Suprapubic skin (tissue), 4 donors: Measurements from ENCODE around the gene TNFRSF1A. TPM values are rescaled to one million over a fixed set of nuclear protein-coding genes. Genes with fewer than 3 reads are reported as not detected.

ENCODE experiments used
- DNase-seq, 2 donors: peaks; one replicate each; pipeline ENCODE4 v3.0.0-alpha.2; 2019; ENCODE audit warnings: low spot score in 2 of 2
- H3K27ac ChIP-seq: fragments of 200-600 bp; sonication (generic); one replicate; pipeline ENCODE4 v1.5.1; 2019
- H3K27me3 ChIP-seq: fragments of 200-600 bp; sonication (generic); one replicate; pipeline ENCODE4 v1.5.1; 2019
- H3K36me3 ChIP-seq: fragments of 200-600 bp; sonication (generic); one replicate; pipeline ENCODE4 v1.5.1; 2019
- H3K4me1 ChIP-seq: fragments of 200-600 bp; sonication (generic); one replicate; pipeline ENCODE4 v1.5.1; 2019
- H3K4me3 ChIP-seq: fragments of 200-600 bp; sonication (generic); one replicate; pipeline ENCODE4 v1.5.1; 2019; ENCODE audit warnings: mild to moderate bottlenecking
- H3K9me3 ChIP-seq: fragments of 200-600 bp; sonication (generic); one replicate; pipeline ENCODE4 v1.5.1; 2019
- CTCF ChIP-seq, 2 donors: fragments of 200-600 bp in 1 of 2; fragments of 450-650 bp in 1 of 2; sonication (generic) in 1 of 2; IDR thresholded peaks; one replicate each; pipeline ENCODE4 v1.5.1; 2016 to 2019; ENCODE audit warnings: antibody characterized with exemption in 2 of 2, mild to moderate bottlenecking in 1 of 2, moderate library complexity in 1 of 2
- EP300 ChIP-seq: sonication (generic); formaldehyde crosslinking; IDR thresholded peaks from one replicate; pipeline ENCODE4 v1.6.1; 2017; ENCODE audit warnings: antibody characterized with exemption
- POLR2A ChIP-seq, 2 donors: fragments of 450-650 bp; IDR thresholded peaks; one replicate each; pipeline ENCODE4 v1.6.1; 2017; ENCODE audit warnings: antibody characterized with exemption in 2 of 2, mild to moderate bottlenecking in 2 of 2, moderate library complexity in 2 of 2
- POLR2AphosphoS5 ChIP-seq, 3 donors: sonication (generic); formaldehyde crosslinking; IDR thresholded peaks; one replicate each; pipeline ENCODE4 v1.6.1; 2017; ENCODE audit warnings: antibody characterized with exemption in 3 of 3
- WGBS: methylation state at CpG from one replicate; pipeline ENCODE4 v1.1.5; 2018; 5-methylcytosine and 5-hydroxymethylcytosine counted together
- total RNA-seq, 4 donors: library from RNA; depleted of rRNA; stranded (reverse); fragments of >200 nt; gene quantifications; one replicate each; pipeline ENCODE4 v1.1.0, GENCODE V29; 2016

TNFRSF1A gene
- total RNA-seq, 4 donors from 2014 or later = 276 to 352 (median 281) TPM

DNA sequence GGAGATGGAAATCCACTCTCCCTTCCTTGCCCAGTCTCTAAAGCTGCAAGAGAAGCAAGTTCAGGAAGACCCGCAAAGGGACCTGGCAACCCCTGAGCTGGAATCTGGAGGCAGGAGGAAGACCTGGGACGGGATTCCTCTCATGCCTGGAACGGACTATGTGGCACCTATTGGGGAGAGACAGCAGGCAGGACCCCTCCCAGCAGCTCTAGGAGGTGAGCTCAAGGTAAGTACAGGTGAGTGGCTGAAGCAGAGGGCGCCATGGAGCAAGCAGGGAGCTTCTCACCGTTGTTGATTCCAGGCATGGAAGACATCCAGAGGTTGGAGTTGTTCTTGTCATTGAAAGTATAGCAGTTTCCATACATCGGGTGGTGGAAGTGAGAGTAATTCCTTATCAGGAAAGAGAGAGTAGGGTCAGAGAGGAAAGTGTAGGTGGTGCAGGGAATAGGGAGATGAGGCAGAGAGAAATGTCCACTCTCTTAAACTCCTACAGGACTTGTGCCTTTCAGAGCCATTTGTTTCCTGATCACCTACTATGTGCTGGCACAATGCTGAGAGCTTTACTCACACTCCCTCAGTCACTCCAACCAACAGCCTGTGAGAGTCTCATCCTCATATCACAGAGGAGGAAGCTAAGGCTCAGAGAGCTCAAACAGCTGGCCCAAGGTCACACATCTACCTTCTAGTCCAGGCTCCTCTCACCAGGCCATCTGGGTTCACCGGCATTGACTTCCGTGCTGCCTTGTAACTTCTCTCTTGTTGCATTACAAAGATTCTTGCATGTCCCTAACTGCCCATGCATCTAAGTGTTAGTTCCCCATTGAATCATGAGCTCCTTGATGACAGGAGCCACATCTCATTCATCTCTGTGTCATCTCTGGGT, 13.9 kb upstream of the TNFRSF1A start:
- Histone ChIP-seq H3K27me3 (no peaks in the 10 kb centered on the region), H3K36me3 (no peaks in the 10 kb centered on the region), H3K9me3 (no peaks in the 10 kb centered on the region), H3K4me3 (no peak overlapping the region), H3K27ac (no peak overlapping the region), H3K4me1 (peaks cover 5% of the 10 kb centered on the region)
- DNase-seq = no peak
- TF ChIP-seq CTCF (IDR thresholded peaks at IDR 0.05) (no peak), POLR2AphosphoS5 (IDR thresholded peaks at IDR 0.05) (no peak)
- WGBS = 67% methylated on average over 8 of the region's 8 CpGs

DNA sequence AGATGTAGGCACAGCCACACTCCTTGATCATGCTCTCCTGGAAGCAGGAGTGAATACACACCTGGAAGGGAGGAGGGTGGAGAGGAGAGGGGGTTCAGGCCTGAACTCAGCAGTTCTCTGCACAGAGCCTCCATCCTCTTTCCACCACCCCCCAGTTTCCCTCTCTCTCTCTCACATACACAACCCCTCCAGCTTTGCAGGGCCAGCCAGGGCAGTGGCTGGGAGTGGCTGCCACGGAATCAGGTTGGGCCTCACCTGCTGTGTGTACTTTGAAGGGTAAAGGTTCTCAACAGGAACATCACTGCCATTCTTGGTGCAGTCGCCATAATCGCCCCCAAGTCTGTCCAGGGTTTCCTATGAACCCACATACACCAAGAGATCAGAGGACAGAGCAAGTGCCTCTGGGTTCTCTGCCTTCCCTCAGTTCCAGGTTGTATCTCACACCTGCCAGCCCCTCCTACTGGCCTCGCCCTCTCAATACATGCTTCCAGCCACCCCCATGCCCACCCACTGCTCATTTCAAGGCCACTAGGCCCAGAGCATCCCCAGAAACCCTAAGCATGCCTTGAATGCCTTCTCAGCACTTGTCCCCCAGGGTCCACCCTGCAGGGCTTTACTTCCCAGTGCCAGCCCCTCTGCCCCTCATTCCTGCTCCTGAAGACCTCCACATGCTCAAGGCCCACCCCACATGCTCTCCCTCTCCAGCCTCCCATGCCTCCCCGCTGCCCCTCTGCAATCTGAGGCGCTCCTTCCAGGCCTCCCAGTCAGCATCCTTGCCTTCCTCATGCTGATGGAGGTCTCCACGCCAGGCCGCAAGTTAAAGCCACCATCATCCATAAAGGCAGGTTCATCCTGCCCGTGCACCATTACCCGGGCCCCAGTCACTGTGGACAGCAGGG, 12.9 kb upstream of the TNFRSF1A start:
- Histone ChIP-seq H3K27me3 (no peaks in the 10 kb centered on the region), H3K36me3 (no peaks in the 10 kb centered on the region), H3K4me3 (no peak overlapping the region), H3K9me3 (no peaks in the 10 kb centered on the region), H3K4me1 (peaks cover 2% of the 10 kb centered on the region), H3K27ac (no peak overlapping the region)
- 95% methylated on average over 9 of the region's 10 CpGs for WGBS
- no peak for DNase-seq
- TF ChIP-seq CTCF (IDR thresholded peaks at IDR 0.05) (no peak), POLR2AphosphoS5 (IDR thresholded peaks at IDR 0.05) (no peak), EP300 (no peak), POLR2A (IDR thresholded peaks at IDR 0.05) (no peak)

DNA sequence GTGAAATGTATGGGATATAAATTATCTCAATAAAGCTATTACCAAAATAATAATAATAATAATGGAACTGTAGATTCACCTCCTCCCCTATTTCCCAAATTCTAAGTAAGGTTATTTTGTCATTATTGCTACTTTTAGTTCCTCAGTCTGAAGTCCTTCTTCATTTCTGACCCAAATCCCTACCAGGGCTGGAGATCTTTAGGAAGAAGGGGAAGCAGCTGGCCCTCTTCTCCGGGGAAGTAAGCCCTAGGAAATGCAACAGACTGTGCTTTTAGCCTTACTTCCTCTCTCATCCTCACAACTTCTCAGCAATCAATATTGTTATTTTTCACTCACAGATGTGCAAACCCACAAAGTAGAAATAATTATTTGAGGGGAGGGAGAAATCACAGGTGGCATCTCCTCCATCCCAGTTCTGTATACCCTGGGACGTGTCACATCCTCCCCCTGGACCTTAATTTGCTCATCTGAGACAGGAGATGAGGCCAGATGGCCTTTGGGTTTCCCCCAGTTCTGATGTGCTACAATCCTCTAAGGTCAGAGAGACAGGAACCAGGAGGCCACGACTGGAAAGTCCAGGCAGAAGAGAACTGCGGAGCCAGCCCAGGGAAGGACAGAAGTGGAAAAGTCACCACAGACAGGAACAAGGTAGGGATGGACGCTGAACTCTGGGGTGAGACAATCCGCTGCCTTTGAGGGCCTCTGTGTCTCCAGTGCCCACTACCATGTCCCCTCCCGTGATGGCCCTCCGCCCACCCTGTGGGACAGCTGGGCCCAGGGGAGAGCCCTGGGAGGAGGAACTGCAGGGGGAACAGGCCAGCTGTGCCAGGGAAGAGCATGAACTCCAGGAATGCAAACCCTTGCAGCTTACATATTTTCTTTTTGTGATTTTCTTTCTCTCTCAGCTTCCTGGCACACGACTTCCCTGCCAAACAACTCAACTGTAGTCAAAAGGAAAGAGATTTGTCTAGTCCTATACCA, 10.6 kb upstream of the TNFRSF1A start:
- WGBS = 59% methylated on average over 9 of the region's 9 CpGs
- Histone ChIP-seq H3K36me3 (no peaks in the 10 kb centered on the region), H3K27ac (no peak overlapping the region)

DNA sequence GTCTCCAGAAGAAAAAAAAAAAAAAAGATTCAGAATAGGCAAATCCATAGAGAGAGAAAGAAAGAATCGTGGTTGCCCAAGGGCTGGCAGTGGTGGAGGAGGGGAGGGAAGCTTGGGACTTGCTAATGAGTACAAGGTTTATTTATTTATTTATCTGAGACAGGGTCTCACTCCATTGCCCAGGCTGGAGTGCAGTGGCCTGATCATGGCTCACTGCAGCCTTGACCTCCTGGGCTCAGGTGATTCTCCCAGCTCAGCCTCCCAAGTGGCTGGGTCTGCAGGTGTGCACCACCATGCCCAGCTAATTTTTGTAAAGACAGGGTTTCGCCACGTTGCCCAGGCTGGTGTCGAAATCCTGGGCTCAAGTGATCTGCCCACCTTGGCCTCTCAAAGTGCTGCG, 9.7 kb upstream of the TNFRSF1A start:
- TF ChIP-seq EP300 = no peak
- no peak for TF ChIP-seq CTCF (IDR thresholded peaks at IDR 0.05)
- TF ChIP-seq POLR2AphosphoS5 (IDR thresholded peaks at IDR 0.05) = no peak
- no peak for TF ChIP-seq POLR2A (IDR thresholded peaks at IDR 0.05)

More for the DNA sequence above, 10.6 kb upstream of the TNFRSF1A start:
- Histone ChIP-seq H3K9me3 (no peaks in the 10 kb centered on the region), H3K4me3 (no peak overlapping the region), H3K4me1 (peaks cover 10% of the 10 kb centered on the region), H3K27me3 (no peaks in the 10 kb centered on the region)
- DNase-seq = no peak
- no peak for TF ChIP-seq POLR2AphosphoS5 (IDR thresholded peaks at IDR 0.05)
- no peak for TF ChIP-seq CTCF (IDR thresholded peaks at IDR 0.05)
- no peak for TF ChIP-seq EP300
- TF ChIP-seq POLR2A (IDR thresholded peaks at IDR 0.05) = no peak

More for the DNA sequence above, 9.7 kb upstream of the TNFRSF1A start:
- H3K36me3 ChIP-seq = no peaks in the 10 kb centered on the region
- WGBS = 83% methylated on average over 5 of the region's 5 CpGs
- no peak for DNase-seq
- no peak overlapping the region for H3K4me3 ChIP-seq
- H3K27me3 ChIP-seq = no peaks in the 10 kb centered on the region
- no peaks in the 10 kb centered on the region for H3K9me3 ChIP-seq
- peaks cover 17% of the 10 kb centered on the region for H3K4me1 ChIP-seq
- H3K27ac ChIP-seq = no peak overlapping the region
